PC-3 (cell line): ENCODE results near the gene MCF2L2. TPM values are rescaled to one million over a fixed set of nuclear protein-coding genes. Genes with fewer than 3 reads are reported as not detected.

ENCODE experiments used
- ATAC-seq: fragments of 200-7000 bp; cut with Tn5 transposase; 2 replicates; pipeline ENCODE4 v1.9.1; 2020; ENCODE audit warnings: mild to moderate bottlenecking, moderate library complexity
- BruUV-seq: library from RNA; stranded (reverse); fragments of 400-500 nt; replicated peaks from 2 replicates; lab custom pipeline; 2021; lab: Mats Ljungman, UMichigan
- CTCF ChIA-PET: fragments of 300-600 bp; sonication (Branson Sonifier 250); formaldehyde crosslinking; loops from one replicate; lab custom pipeline; 2022; ENCODE audit warnings: antibody characterized with exemption; lab: Charles Lee
- POLR2A ChIA-PET: fragments of 300-600 bp; sonication (Branson Sonifier 250); formaldehyde crosslinking; loops from one replicate; lab custom pipeline; 2022; ENCODE audit warnings: antibody characterized with exemption; ENCODE audit not compliant: unreplicated experiment; lab: Charles Lee
- DNase-seq: peaks from one replicate; pipeline ENCODE4 v3.0.0-alpha.2; 2015
- H2AFZ ChIP-seq: fragments of 300-600 bp; sonication (generic); 2 replicates; pipeline ENCODE4 v1.6.0; 2016; ENCODE audit warnings: antibody characterized with exemption, low read length
- H3F3A ChIP-seq: fragments of 300-600 bp; sonication (generic); one replicate; pipeline ENCODE4 v1.6.0; 2017; ENCODE audit warnings: antibody characterized with exemption, low read length, control low read depth, mild to moderate bottlenecking; ENCODE audit not compliant: unreplicated experiment
- H3K27ac ChIP-seq: fragments of 300-600 bp; sonication (generic); 2 replicates; pipeline ENCODE4 v1.5.1; 2016; ENCODE audit warnings: mild to moderate bottlenecking, low read length
- H3K27me3 ChIP-seq: fragments of 300-600 bp; sonication (generic); 2 replicates; pipeline ENCODE4 v1.6.1; 2016; ENCODE audit warnings: low read length, mixed read lengths
- H3K36me3 ChIP-seq: fragments of 300-600 bp; sonication (generic); 2 replicates; pipeline ENCODE4 v1.6.1; 2016; ENCODE audit warnings: low read depth, mixed run types, low read length, mixed read lengths
- H3K4me1 ChIP-seq: fragments of 300-600 bp; sonication (generic); 2 replicates; pipeline ENCODE4 v1.5.1; 2016; ENCODE audit warnings: low read length; ENCODE audit not compliant: insufficient read depth
- H3K4me2 ChIP-seq: fragments of 300-600 bp; sonication (generic); 2 replicates; pipeline ENCODE4 v1.6.0; 2016; ENCODE audit warnings: low read length
- H3K4me3 ChIP-seq: fragments of 300-600 bp; sonication (generic); 2 replicates; pipeline ENCODE4 v1.5.1; 2016; ENCODE audit warnings: mild to moderate bottlenecking, low read length, mixed read lengths
- H3K79me2 ChIP-seq: fragments of 300-600 bp; sonication (generic); 2 replicates; pipeline ENCODE4 v1.6.1; 2017; ENCODE audit warnings: low read length, mixed read lengths
- H3K9ac ChIP-seq: fragments of 300-600 bp; sonication (generic); 2 replicates; pipeline ENCODE4 v1.6.0; 2016; ENCODE audit warnings: mild to moderate bottlenecking, low read length
- H3K9me2 ChIP-seq: fragments of 300-600 bp; sonication (generic); replicated peaks from 2 replicates; pipeline ENCODE4 v1.6.1; 2016; ENCODE audit warnings: mixed run types, low read length, mixed read lengths
- H3K9me3 ChIP-seq: fragments of 300-600 bp; sonication (generic); 2 replicates; pipeline ENCODE4 v1.6.1; 2016; ENCODE audit warnings: low read length, mixed read lengths
- H4K20me1 ChIP-seq: fragments of 300-600 bp; sonication (generic); 2 replicates; pipeline ENCODE4 v1.6.1; 2016; ENCODE audit warnings: low read length, mixed read lengths
- EZH2 ChIP-seq: fragments of 300-600 bp; sonication (generic); IDR thresholded peaks from one replicate; pipeline ENCODE4 v1.6.1; 2017; ENCODE audit warnings: antibody characterized with exemption, mild to moderate bottlenecking, low read length; ENCODE audit not compliant: unreplicated experiment
- EZH2phosphoT487 ChIP-seq: fragments of 300-600 bp; sonication (generic); IDR thresholded peaks from 2 replicates; pipeline ENCODE4 v1.6.1; 2018; ENCODE audit warnings: mild to moderate bottlenecking, antibody characterized with exemption, low read length, borderline replicate concordance
- intact Hi-C: fragments of 100-400 bp; cut with micrococcal nuclease; formaldehyde crosslinking; loops from 2 replicates; pipeline ENCODE4 v1.9.0; 2023
- total RNA-seq: library from RNA; depleted of rRNA; stranded (reverse); fragments of >200 nt; gene quantifications from 2 replicates; pipeline ENCODE4 v1.2.3, GENCODE V29; 2014
- TF ChIP-seq, protein P1 (sequence below): fragments of 300-600 bp; sonication (generic); conservative IDR thresholded peaks from 2 replicates; pipeline ENCODE4 v1.5.1; 2017; ENCODE audit warnings: antibody characterized with exemption, low read depth, mild to moderate bottlenecking, low read length

Gene MCF2L2
- total RNA-seq, 1 experiment from 2014 or later = 3.6 TPM

DNA sequence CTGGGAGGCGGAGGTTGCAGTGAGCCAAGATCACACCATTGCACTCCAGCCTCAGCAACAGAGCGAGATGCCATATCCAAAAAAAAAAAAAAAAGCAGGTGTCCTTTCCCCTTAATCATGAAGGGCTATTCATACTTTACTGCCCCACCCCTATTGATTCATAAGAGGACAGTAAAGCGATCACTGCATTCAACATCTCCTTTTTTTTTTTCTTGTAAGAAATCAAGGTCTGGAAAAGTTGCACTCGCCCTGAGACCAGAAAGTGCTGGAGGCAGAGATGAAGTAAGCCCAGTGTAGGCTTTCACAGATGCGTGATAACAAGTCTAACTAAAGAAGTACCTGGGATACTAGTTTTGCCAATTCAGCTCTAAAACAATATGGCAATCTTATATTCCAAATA, 151.2 kb downstream of the MCF2L2 start:
- CTCF ChIA-PET = no interaction called here
- Histone ChIP-seq H3K9ac (peak overlapping the region; percentile 8; the same call in 1 of the 2 replicates), H3K27ac (peak overlapping the region; percentile 89), H4K20me1 (no peaks in the 10 kb centered on the region), H3K9me2 (no peaks in the 10 kb centered on the region), H3K9me3 (no peaks in the 10 kb centered on the region), H3F3A (peaks cover 6% of the 10 kb centered on the region), H3K27me3 (no peaks in the 10 kb centered on the region), H3K4me1 (peaks cover 60% of the 10 kb centered on the region), H2AFZ (no peak overlapping the region), H3K36me3 (0 out of 2 replicates have a peak, but pooled peaks cover under 1% of the 10 kb centered on the region), H3K4me2 (0 out of 2 replicates have a peak overlapping the region, but pooled peaks have one; percentile 1), H3K79me2 (peaks cover 30% of the 10 kb centered on the region), H3K4me3 (no peak overlapping the region)
- no TSS peak for BruUV-seq
- DNase-seq = peak; percentile 58
- no peak for ATAC-seq
- POLR2A ChIA-PET = no interaction called here
- intact Hi-C loops = no loop called here
- TF ChIP-seq EZH2phosphoT487 (no peak), EZH2 (no peak)
- TF ChIP-seq, protein P1, sequence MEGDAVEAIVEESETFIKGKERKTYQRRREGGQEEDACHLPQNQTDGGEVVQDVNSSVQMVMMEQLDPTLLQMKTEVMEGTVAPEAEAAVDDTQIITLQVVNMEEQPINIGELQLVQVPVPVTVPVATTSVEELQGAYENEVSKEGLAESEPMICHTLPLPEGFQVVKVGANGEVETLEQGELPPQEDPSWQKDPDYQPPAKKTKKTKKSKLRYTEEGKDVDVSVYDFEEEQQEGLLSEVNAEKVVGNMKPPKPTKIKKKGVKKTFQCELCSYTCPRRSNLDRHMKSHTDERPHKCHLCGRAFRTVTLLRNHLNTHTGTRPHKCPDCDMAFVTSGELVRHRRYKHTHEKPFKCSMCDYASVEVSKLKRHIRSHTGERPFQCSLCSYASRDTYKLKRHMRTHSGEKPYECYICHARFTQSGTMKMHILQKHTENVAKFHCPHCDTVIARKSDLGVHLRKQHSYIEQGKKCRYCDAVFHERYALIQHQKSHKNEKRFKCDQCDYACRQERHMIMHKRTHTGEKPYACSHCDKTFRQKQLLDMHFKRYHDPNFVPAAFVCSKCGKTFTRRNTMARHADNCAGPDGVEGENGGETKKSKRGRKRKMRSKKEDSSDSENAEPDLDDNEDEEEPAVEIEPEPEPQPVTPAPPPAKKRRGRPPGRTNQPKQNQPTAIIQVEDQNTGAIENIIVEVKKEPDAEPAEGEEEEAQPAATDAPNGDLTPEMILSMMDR = no peak

DNA sequence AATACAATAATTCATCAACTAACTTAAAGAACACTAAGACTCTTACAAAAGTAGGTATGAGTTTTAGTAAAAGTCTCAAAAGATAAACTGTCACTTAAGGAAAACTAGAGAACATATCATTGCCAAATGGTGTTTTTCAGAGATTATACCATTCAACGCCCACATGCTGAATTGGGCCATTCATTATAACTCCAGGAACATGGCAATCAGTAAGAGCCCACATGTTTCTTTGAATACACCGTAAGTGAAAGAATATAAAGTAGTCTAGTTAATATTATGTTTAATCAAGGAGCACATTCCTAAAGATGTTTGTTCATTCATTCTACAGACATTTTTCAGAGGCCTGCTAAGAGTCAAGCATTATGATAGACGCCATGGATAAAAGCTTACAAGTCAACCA, 152.5 kb downstream of the MCF2L2 start:
- ATAC-seq = no peak
- Histone ChIP-seq H3K4me1 (peaks cover 65% of the 10 kb centered on the region), H3K27ac (peak overlapping the region; percentile 89), H3K9me3 (no peaks in the 10 kb centered on the region), H3K9ac (peak overlapping the region; percentile 55; the same call in 1 of the 2 replicates), H2AFZ (no peak overlapping the region), H3K36me3 (0 out of 2 replicates have a peak, but pooled peaks cover 11% of the 10 kb centered on the region), H3K27me3 (no peaks in the 10 kb centered on the region), H3F3A (peaks cover 6% of the 10 kb centered on the region), H3K79me2 (peaks cover 44% of the 10 kb centered on the region), H4K20me1 (no peaks in the 10 kb centered on the region), H3K9me2 (no peaks in the 10 kb centered on the region), H3K4me3 (no peak overlapping the region), H3K4me2 (peak overlapping the region; percentile 76)
- intact Hi-C loops = no loop called here
- ChIA-PET CTCF (no interaction called here), POLR2A (no interaction called here)
- no TSS peak for BruUV-seq
- no peak for DNase-seq
- TF ChIP-seq EZH2phosphoT487 (no peak), EZH2 (no peak)
- TF ChIP-seq, protein P1 = no peak

DNA sequence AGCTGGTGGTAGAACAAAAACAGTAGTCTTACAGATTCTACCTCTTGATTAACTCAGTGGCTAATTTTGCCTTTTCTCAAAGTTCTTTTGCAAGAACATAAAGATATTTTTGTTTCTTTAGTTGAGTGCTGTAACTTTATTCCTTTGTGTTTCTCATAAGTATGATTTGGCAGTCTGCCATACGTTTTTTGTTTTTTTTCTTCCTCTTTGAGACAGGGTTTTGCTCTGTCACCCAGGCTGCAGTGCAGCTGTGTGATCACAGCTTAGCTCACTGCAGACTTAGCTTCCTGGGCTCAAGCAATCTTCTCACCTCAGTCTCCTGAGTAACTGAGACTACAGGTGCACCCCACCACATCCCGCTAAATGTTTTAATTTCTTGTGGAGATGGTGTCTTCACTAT, 153.0 kb downstream of the MCF2L2 start:
- H3K4me1 ChIP-seq = peaks cover 70% of the 10 kb centered on the region
- peak overlapping the region; percentile 89 for H3K27ac ChIP-seq
- TF ChIP-seq, protein P1 = no peak
- TF ChIP-seq EZH2 (no peak), EZH2phosphoT487 (no peak)
- no peaks in the 10 kb centered on the region for H3K9me2 ChIP-seq
- no peaks in the 10 kb centered on the region for H3K9me3 ChIP-seq
- peak overlapping the region; percentile 37; the same call in 1 of the 2 replicates for H3K4me3 ChIP-seq
- POLR2A ChIA-PET = no interaction called here
- ATAC-seq = peak; percentile 41
- peaks cover 49% of the 10 kb centered on the region for H3K79me2 ChIP-seq
- no peaks in the 10 kb centered on the region for H4K20me1 ChIP-seq
- intact Hi-C loops = no loop called here
- H3K27me3 ChIP-seq = no peaks in the 10 kb centered on the region
- BruUV-seq = no TSS peak
- no peak overlapping the region for H2AFZ ChIP-seq
- peak; percentile 85 for DNase-seq
- H3K4me2 ChIP-seq = peak overlapping the region; percentile 76
- H3K9ac ChIP-seq = peak overlapping the region; percentile 55
- CTCF ChIA-PET = no interaction called here
- H3K36me3 ChIP-seq = 0 out of 2 replicates have a peak, but pooled peaks cover 13% of the 10 kb centered on the region
- H3F3A ChIP-seq = peaks cover 6% of the 10 kb centered on the region
